ENCODE results near the gene RRP1B.

RRP1B gene

GRCh38 chr21:43639470-43640353 is 19.6 kb upstream of the RRP1B start:
- Histone ChIP-seq H3K36me3 (ENCODE audit: low read depth) (no peaks in the 10 kb centered on the region), H3K4me1 (ENCODE audit: insufficient read depth, poor library complexity, severe bottlenecking) (peaks cover 18% of the 10 kb centered on the region), H3K4me3 (ENCODE audit: severe bottlenecking) (no peak overlapping the region), H3K27ac (ENCODE audit: poor library complexity, severe bottlenecking) (peak overlapping the region; percentile 84), H3K27me3 (ENCODE audit: insufficient read depth, poor library complexity, severe bottlenecking) (no peaks in the 10 kb centered on the region), H3K9me3 (ENCODE audit: severe bottlenecking) (no peaks in the 10 kb centered on the region)
- ATAC-seq (ENCODE audit: low read depth), result peak; percentile 89
- DNase-seq (ENCODE audit: low spot score), result no peak
- TF ChIP-seq, protein P1, sequence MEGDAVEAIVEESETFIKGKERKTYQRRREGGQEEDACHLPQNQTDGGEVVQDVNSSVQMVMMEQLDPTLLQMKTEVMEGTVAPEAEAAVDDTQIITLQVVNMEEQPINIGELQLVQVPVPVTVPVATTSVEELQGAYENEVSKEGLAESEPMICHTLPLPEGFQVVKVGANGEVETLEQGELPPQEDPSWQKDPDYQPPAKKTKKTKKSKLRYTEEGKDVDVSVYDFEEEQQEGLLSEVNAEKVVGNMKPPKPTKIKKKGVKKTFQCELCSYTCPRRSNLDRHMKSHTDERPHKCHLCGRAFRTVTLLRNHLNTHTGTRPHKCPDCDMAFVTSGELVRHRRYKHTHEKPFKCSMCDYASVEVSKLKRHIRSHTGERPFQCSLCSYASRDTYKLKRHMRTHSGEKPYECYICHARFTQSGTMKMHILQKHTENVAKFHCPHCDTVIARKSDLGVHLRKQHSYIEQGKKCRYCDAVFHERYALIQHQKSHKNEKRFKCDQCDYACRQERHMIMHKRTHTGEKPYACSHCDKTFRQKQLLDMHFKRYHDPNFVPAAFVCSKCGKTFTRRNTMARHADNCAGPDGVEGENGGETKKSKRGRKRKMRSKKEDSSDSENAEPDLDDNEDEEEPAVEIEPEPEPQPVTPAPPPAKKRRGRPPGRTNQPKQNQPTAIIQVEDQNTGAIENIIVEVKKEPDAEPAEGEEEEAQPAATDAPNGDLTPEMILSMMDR (IDR thresholded peaks at IDR 0.05; ENCODE audit: poor library complexity, severe bottlenecking), result no peak

DNA sequence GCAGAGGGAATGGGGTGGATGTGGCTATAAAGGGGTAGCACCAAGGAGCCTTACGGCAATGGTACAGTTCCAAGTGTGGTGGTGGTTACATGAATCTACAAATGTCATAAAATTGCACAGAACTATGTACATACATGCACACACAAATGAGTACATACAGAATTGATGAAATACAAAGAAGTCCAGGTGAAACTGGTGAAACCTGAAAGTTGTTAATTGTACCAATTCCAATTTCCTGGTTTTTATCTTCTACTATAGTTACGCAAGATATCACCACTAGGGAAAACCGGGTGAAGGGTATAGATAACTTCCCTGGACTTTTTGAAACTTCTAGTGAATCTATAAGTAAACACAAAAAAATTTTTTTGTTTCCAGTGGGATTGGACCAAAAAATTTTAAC is 19.0 kb upstream of the RRP1B start:
- Histone ChIP-seq H3K4me1 (ENCODE audit: insufficient read depth, poor library complexity, severe bottlenecking) (peaks cover 25% of the 10 kb centered on the region), H3K9me3 (ENCODE audit: severe bottlenecking) (no peaks in the 10 kb centered on the region), H3K36me3 (ENCODE audit: low read depth) (no peaks in the 10 kb centered on the region), H3K4me3 (ENCODE audit: severe bottlenecking) (no peak overlapping the region), H3K27ac (ENCODE audit: poor library complexity, severe bottlenecking) (peak overlapping the region; percentile 84), H3K27me3 (ENCODE audit: insufficient read depth, poor library complexity, severe bottlenecking) (no peaks in the 10 kb centered on the region)
- no peak for ATAC-seq (ENCODE audit: low read depth)
- DNase-seq (ENCODE audit: low spot score), result no peak
- TF ChIP-seq, protein P1 (IDR thresholded peaks at IDR 0.05; ENCODE audit: poor library complexity, severe bottlenecking), result no peak

GRCh38 chr21:43643193-43643592 is 16.2 kb upstream of the RRP1B start:
- no peak for ATAC-seq (ENCODE audit: low read depth)
- DNase-seq (ENCODE audit: low spot score), result no peak
- peaks cover 36% of the 10 kb centered on the region for H3K4me1 ChIP-seq (ENCODE audit: insufficient read depth, poor library complexity, severe bottlenecking)
- TF ChIP-seq, protein P1 (IDR thresholded peaks at IDR 0.05; ENCODE audit: poor library complexity, severe bottlenecking), result no peak
- no peak overlapping the region for H3K4me3 ChIP-seq (ENCODE audit: severe bottlenecking)
- no peaks in the 10 kb centered on the region for H3K36me3 ChIP-seq (ENCODE audit: low read depth)
- H3K27ac ChIP-seq (ENCODE audit: poor library complexity, severe bottlenecking), result peak overlapping the region; percentile 84
- H3K9me3 ChIP-seq (ENCODE audit: severe bottlenecking), result no peaks in the 10 kb centered on the region
- H3K27me3 ChIP-seq (ENCODE audit: insufficient read depth, poor library complexity, severe bottlenecking), result no peaks in the 10 kb centered on the region

GRCh38 chr21:43644071-43644470 is 15.3 kb upstream of the RRP1B start:
- ATAC-seq (ENCODE audit: low read depth), result no peak
- peak overlapping the region; percentile 84 for H3K27ac ChIP-seq (ENCODE audit: poor library complexity, severe bottlenecking)
- peaks cover 35% of the 10 kb centered on the region for H3K4me1 ChIP-seq (ENCODE audit: insufficient read depth, poor library complexity, severe bottlenecking)
- no peaks in the 10 kb centered on the region for H3K9me3 ChIP-seq (ENCODE audit: severe bottlenecking)
- no peak for DNase-seq (ENCODE audit: low spot score)
- TF ChIP-seq, protein P1 (IDR thresholded peaks at IDR 0.05; ENCODE audit: poor library complexity, severe bottlenecking), result no peak
- no peaks in the 10 kb centered on the region for H3K36me3 ChIP-seq (ENCODE audit: low read depth)
- H3K4me3 ChIP-seq (ENCODE audit: severe bottlenecking), result no peak overlapping the region
- H3K27me3 ChIP-seq (ENCODE audit: insufficient read depth, poor library complexity, severe bottlenecking), result no peaks in the 10 kb centered on the region

DNA sequence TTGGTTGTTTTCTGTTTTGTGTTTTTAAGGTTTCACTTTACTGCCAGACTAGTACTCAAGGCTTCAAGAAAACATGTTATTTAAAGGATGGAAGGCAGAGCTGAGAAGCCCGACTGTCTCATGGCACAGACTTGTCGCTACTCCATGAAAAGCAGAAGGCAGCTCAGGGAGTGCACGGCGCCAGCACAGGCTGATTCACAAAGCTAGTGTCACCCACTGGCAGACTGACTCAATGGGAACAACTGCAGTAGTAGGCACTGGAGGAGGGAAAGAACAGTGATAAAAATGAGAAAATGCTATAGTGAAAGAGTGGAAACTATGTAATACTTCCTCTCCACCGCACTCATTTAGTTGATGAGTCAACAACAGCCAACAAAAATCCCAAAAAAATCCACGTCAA is 14.8 kb upstream of the RRP1B start:
- ATAC-seq (ENCODE audit: low read depth), result no peak
- no peak for DNase-seq (ENCODE audit: low spot score)
- Histone ChIP-seq H3K27ac (ENCODE audit: poor library complexity, severe bottlenecking) (peak overlapping the region; percentile 84), H3K9me3 (ENCODE audit: severe bottlenecking) (no peaks in the 10 kb centered on the region), H3K4me1 (ENCODE audit: insufficient read depth, poor library complexity, severe bottlenecking) (peaks cover 30% of the 10 kb centered on the region), H3K27me3 (ENCODE audit: insufficient read depth, poor library complexity, severe bottlenecking) (no peaks in the 10 kb centered on the region), H3K4me3 (ENCODE audit: severe bottlenecking) (no peak overlapping the region), H3K36me3 (ENCODE audit: low read depth) (no peaks in the 10 kb centered on the region)
- TF ChIP-seq, protein P1 (IDR thresholded peaks at IDR 0.05; ENCODE audit: poor library complexity, severe bottlenecking), result no peak

All from RWPE2 (cell line).